Right lobe of liver (tissue), 4 donors: ENCODE measurements around the gene OR9Q1.

Source experiments
- POLR2A ChIP-seq: fragments of 450-650 bp; IDR thresholded peaks from one replicate; pipeline ENCODE4 v1.6.1; 2017; ENCODE audit warnings: antibody characterized with exemption, mild to moderate bottlenecking
- TF ChIP-seq, protein P1 (sequence below), 4 donors: fragments of 200-600 bp in 3 of 4; fragments of 450-650 bp in 1 of 4; IDR thresholded peaks; one replicate each; pipeline versions ENCODE4 v1.5.1 to v1.8.0; 2016 to 2022; ENCODE audit warnings: antibody characterized with exemption in 4 of 4, mild to moderate bottlenecking in 2 of 4
- donor health status: DM: no; HTN: no; CAD: no.
- donor health status: DM: no; HTN: no; CAD: no.
- donor health status: DM: no; HTN: yes; CAD: no.

DNA sequence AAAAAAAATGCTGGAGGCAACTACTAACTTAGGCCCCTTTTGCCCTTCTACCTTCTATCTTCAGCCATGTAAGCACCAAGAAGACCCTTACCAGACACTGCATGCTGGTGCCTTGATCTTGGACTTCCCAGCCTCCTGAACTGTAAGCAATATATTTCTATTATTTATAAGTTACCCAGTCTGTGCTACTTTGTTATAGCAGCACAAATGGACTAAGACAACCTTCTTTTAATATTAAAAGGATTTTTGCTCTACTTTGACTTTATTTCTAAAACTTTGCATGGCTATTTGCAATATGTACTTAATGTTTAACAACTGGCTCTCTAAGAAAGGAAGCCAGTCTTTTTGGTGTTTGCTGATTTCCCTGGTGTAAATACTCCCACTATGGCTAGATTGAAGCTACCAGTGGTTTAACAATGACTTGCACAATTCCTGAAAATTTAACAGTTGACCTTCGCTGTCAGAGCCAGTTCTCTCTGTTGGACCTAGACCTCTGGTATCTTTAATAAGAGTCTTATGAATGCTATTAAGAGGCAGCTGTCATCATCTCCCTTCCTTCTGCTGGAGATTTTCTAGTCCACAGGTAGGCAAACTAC, 32.2 kb downstream of the OR9Q1 start:
- TF ChIP-seq, protein P1, sequence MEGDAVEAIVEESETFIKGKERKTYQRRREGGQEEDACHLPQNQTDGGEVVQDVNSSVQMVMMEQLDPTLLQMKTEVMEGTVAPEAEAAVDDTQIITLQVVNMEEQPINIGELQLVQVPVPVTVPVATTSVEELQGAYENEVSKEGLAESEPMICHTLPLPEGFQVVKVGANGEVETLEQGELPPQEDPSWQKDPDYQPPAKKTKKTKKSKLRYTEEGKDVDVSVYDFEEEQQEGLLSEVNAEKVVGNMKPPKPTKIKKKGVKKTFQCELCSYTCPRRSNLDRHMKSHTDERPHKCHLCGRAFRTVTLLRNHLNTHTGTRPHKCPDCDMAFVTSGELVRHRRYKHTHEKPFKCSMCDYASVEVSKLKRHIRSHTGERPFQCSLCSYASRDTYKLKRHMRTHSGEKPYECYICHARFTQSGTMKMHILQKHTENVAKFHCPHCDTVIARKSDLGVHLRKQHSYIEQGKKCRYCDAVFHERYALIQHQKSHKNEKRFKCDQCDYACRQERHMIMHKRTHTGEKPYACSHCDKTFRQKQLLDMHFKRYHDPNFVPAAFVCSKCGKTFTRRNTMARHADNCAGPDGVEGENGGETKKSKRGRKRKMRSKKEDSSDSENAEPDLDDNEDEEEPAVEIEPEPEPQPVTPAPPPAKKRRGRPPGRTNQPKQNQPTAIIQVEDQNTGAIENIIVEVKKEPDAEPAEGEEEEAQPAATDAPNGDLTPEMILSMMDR (IDR thresholded peaks at IDR 0.05), result no peak
- no peak for TF ChIP-seq POLR2A
